Lower leg skin (tissue), 3 donors: ENCODE data around the gene KCNC1.

Source experiments
- CTCF ChIP-seq, 3 donors: fragments of 450-650 bp; IDR thresholded peaks; one replicate each; pipeline ENCODE4 v1.5.1; 2016; ENCODE audit warnings: antibody characterized with exemption in 3 of 3, mild to moderate bottlenecking in 3 of 3, moderate library complexity in 2 of 3
- POLR2A ChIP-seq, 2 donors: fragments of 450-650 bp; IDR thresholded peaks; one replicate each; pipeline ENCODE4 v1.6.1; 2016 to 2017; ENCODE audit warnings: antibody characterized with exemption in 2 of 2, mild to moderate bottlenecking in 1 of 2, moderate library complexity in 1 of 2

- TF ChIP-seq CTCF (IDR thresholded peaks at IDR 0.05), result no peak
- no peak for TF ChIP-seq POLR2A (IDR thresholded peaks at IDR 0.05)
Measured at GRCh38 chr11:17742019-17742418, 7.4 kb downstream of the KCNC1 start.
